IPS DF 4.7 (cell line): ENCODE measurements around the gene TTC39C.

Source experiments
- DNase-seq: peaks from one replicate; pipeline ENCODE4 v3.0.0-alpha.2; 2013; ENCODE audit warnings: low spot score; ENCODE audit errors: extremely low read depth

The TTC39C gene

DNA sequence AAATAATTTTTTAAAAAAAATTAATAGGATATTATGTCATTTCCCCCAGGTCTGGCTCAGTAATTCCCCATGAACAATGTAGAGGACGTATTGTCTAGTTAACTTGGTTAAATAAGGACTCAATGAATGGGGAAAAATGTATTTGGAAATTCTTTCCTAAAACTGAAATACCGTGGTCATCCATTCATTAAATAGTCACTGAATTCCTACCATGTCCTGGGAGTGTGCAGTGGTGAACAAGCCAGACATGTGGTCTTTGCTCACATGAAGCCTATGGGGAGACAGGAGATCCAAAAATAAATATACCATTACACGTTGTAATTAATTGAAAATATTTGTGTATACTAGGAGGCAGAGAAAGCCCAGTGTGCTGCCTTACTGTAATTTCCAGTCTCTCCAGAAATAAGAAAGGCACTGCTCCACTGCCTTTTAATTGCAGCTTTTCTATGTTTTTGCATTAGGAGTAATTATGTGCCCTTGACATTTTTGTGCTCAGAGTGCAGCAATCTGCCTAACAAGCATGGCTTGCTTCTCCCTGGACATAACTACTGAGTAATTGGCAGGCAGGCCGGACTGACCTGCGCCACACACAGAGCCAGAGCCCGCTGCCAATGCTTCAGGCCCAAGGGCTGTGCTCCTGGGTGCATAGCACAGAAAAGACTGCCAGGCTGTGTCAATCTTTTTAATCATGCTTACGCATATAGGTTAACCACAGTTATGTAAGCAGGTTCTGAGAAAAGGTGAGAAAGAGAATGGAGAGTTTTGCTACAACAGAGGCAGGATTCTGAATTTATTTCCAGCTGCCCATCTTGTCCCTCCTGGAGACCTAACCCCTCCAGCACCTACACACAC is 22.2 kb upstream of the TTC39C start:
- no peak for DNase-seq

- DNase-seq = no peak
Measured at GRCh38 chr18:23992941-23993280, 21.6 kb upstream of the TTC39C start.

- DNase-seq = no peak
Measured at GRCh38 chr18:23994361-23994902, 20.1 kb upstream of the TTC39C start.

GRCh38 chr18:23995180-23995579 is 19.4 kb upstream of the TTC39C start:
- no peak for DNase-seq

DNA sequence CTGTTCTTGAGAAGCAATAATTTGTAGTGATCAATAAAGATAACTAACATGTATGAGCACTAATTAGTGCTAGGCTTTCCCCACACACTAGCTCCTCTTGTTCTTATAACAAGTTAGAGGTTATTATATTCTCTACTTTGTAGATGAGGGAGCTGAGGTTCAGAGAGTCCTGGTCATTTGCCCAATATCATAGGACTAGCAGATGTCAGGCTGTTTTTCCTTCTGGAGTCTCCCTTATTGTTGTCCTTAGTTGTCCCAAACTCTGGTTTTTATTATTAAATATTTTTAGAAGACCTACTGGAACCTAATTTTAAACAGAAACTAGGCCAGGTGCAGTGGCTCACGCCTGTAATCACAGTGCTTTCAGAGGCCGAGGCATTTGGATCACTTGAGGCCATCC is 16.5 kb upstream of the TTC39C start:
- DNase-seq = no peak

GRCh38 chr18:23998820-23999219 is 15.7 kb upstream of the TTC39C start:
- no peak for DNase-seq

DNA sequence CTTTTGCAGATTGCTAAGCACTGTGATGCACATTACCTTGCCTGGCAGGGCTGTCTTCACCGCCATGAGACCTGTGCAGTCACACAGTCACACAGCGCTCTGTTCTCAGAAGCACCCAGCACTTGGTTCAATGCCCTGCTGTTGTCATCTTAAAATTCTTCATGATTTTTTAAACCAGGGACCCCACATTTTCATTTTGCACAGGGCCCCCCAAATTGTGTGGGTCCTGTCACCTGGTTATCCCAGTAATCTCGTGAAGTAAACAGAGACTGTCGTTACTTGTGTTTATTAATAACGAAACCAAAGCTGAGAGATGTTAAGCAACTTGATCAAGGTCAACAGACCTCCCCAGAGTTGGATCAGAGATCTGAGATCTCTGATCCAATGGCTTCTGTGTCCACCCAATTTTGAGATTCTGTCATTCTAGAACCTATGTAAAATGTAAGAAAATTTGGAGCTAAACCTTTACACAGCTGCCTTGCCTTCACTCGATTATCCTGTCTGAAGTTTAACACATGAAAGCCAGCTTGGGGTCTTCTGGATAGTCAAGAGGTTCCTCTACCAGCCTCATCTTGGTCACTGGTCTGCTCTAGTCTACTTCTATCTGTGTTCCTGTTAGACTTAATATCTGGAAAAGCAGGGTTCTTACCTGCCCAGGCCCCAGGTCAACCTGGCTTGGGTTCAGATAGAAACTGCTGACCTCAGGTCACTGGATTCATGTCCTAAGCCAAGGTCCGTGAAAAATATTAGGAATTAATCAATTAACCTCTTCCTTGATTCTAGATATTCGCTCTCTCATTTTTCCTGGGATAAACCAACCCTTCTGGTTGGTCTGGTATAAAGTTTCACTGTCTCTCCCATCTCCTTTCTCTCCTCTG is 13.7 kb upstream of the TTC39C start:
- no peak for DNase-seq

- no peak for DNase-seq
Measured at GRCh38 chr18:24002479-24002878, 12.1 kb upstream of the TTC39C start.

GRCh38 chr18:24003288-24003687 is 11.3 kb upstream of the TTC39C start:
- no peak for DNase-seq

- DNase-seq = no peak
Measured at GRCh38 chr18:24003903-24004640, 10.5 kb upstream of the TTC39C start.

GRCh38 chr18:24006712-24007313 is 7.7 kb upstream of the TTC39C start:
- no peak for DNase-seq

- no peak for DNase-seq
Measured at GRCh38 chr18:24009246-24009645, 5.3 kb upstream of the TTC39C start.

DNA sequence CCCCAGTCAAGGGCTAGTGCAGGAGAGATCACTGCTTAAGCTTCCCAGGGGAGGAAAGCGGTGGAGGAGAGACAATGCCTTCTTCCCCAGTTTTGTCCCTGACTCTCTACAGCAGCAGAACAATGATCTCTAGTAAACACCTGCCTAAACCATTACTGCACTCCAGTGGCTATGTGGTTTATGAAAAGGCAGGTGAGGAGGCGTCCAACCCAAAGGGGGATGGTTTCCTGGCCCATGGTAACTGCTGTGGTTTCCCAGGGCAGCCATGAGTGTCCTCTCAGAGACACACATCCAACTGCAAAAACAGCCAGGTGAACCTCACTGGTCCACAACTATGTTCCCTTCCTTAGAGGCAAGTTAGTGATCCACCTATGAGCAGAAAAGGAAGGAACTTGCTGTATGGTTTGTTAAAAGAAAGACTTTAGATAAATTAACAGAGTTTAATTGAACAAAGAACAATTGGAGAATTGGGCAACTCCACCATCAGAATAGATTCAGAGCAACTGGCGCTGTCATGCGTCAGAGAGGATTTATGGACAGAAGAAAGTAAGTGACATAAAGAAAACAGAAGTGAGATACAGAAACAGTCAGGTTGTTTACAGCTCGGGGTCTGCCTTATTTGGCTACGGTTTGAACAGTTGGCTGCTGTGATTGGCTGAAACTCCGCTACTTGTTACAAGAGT is 4.8 kb upstream of the TTC39C start:
- no peak for DNase-seq

DNA sequence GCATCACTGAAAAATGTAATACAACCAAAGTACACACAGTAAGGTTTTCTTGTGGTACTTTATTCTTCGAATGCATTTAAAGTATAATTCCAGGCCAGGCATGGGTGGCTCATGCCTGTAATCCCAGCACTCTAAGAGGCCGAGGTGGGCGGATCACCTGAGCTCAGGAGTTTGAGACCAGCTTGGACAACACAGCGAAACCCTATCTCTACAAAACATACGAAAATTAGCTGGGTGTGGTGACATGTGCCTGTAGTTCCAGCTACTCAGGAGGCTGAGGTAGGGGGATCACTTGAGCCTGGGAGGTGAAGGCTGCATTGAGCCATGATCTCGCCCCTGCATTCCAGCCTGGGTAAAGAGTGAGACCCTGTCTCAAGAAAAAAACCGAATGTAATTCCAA is 3.9 kb upstream of the TTC39C start:
- DNase-seq = no peak

- DNase-seq = no peak
Measured at GRCh38 chr18:24011123-24011917, 3.2 kb upstream of the TTC39C start.

DNA sequence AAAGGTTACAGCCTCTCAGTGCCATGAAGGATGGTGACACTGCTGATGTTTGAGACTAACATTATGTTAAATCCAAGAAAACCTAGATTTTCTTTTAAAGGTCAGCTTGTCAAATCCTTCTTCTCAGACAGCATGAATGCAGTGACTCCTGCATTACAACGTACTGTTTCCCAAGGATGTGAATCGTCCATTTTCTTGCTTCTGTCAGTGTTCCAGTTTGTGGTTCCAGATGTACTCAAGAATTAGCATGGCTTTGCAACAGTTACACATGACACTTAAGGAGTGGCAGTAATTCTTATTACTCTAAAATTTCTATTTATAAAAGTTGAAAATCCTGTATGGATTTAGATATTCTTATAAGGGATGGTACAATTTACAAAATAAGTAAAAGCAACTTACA is 1.5 kb upstream of the TTC39C start:
- no peak for DNase-seq

GRCh38 chr18:24014986-24015638 is 558 bp downstream of the TTC39C start:
- no peak for DNase-seq

DNA sequence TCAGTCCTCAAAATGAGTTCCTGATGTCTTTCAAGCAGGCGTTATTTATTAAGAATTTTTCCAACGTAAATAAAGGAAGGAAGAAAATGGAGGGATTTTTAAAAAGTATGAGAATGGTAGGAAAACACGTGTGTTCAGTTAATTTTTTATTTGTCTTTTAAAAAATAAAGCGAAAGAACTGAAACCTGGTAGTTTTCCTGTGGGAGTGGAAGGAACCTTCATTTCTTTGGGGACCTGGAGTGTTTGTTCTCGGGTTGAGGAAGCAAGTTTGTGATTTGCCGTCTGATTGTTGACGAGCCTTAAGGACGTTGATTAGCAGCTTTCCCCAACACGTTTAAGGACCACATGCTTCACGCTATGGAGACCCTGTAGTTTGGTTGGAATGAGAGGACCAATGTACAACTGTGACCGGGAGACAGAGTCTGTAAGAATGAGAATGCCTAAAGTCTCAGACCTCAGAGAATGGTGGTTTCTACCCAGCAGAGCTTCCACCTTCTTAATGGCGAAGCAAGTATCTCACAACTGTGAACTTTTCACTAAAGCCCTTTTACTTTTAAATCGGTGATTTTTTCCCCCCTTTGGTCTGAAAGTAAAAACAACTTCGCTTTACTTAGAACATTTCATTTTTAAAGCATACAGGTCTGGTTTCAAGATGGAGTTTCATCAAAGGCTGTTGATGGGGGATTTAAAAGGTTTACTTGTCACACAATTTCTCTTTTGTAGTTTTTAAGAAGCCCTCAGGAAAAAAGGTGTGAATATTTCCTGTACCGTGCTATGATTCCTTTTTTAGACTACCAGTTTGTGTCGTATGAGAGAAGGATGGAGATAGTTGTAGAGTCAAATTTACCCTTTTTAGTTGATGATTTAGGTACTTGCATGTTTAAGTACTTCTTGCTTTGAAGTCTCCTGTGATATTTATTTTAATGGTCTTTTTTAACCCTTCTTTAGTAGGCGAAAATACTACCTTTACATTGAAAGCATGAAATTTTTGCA is 1.4 kb downstream of the TTC39C start:
- no peak for DNase-seq
